HG03565 (cell line): ENCODE measurements around the gene DCC.

Experiments
- ATAC-seq: cut with Tn5 transposase; IDR thresholded peaks from one replicate; pipeline ENCODE4 v1.9.1; 2021; ENCODE audit warnings: mild to moderate bottlenecking, moderate library complexity; ENCODE audit not compliant: unreplicated experiment

The DCC gene

GRCh38 chr18:52489396-52490306 lies 149.7 kb downstream of the DCC start:
- ATAC-seq = no peak

GRCh38 chr18:52496426-52496825 lies 156.4 kb downstream of the DCC start:
- ATAC-seq = no peak

GRCh38 chr18:52499016-52499415 lies 159.0 kb downstream of the DCC start:
- ATAC-seq = no peak

- ATAC-seq = no peak
These were observed 159.6 kb downstream of the DCC start for GRCh38 chr18:52499644-52500043.

GRCh38 chr18:52504589-52504988 lies 164.6 kb downstream of the DCC start:
- ATAC-seq = no peak

GRCh38 chr18:52510139-52510538 lies 170.1 kb downstream of the DCC start:
- no peak for ATAC-seq

GRCh38 chr18:52518086-52518485 lies 178.1 kb downstream of the DCC start:
- no peak for ATAC-seq

- no peak for ATAC-seq
These were observed 179.0 kb downstream of the DCC start for GRCh38 chr18:52519021-52519420.

- ATAC-seq = no peak
These were observed 183.6 kb downstream of the DCC start for GRCh38 chr18:52523566-52523965.

- ATAC-seq = no peak
These were observed 191.8 kb downstream of the DCC start for GRCh38 chr18:52531836-52532235.

- ATAC-seq = no peak
These were observed 196.0 kb downstream of the DCC start for GRCh38 chr18:52536039-52536438.

- ATAC-seq = no peak
These were observed 197.3 kb downstream of the DCC start for GRCh38 chr18:52537261-52537660.

GRCh38 chr18:52541056-52541455 lies 201.1 kb downstream of the DCC start:
- no peak for ATAC-seq

GRCh38 chr18:52544086-52544485 lies 204.1 kb downstream of the DCC start:
- ATAC-seq = no peak

- ATAC-seq = no peak
These were observed 206.8 kb downstream of the DCC start for GRCh38 chr18:52546686-52547346.

GRCh38 chr18:52553441-52553840 lies 213.4 kb downstream of the DCC start:
- ATAC-seq = no peak

GRCh38 chr18:52554180-52554579 lies 214.2 kb downstream of the DCC start:
- no peak for ATAC-seq

- no peak for ATAC-seq
These were observed 227.4 kb downstream of the DCC start for GRCh38 chr18:52567360-52567759.

GRCh38 chr18:52569492-52569891 lies 229.5 kb downstream of the DCC start:
- ATAC-seq = no peak

- ATAC-seq = no peak
These were observed 231.0 kb downstream of the DCC start for GRCh38 chr18:52570975-52571374.

GRCh38 chr18:52572036-52573000 lies 232.3 kb downstream of the DCC start:
- ATAC-seq = no peak
